HTERT RPE-1 (cell line): ENCODE measurements around the gene TSPAN9.

Experiments
- in situ Hi-C: fragments of 300-500 bp; cut with MboI; formaldehyde crosslinking; loops from 4 replicates; pipeline ENCODE4 v1.14.3; 2020; ENCODE audit warnings: low sequenced_read_pairs

TSPAN9 gene

DNA sequence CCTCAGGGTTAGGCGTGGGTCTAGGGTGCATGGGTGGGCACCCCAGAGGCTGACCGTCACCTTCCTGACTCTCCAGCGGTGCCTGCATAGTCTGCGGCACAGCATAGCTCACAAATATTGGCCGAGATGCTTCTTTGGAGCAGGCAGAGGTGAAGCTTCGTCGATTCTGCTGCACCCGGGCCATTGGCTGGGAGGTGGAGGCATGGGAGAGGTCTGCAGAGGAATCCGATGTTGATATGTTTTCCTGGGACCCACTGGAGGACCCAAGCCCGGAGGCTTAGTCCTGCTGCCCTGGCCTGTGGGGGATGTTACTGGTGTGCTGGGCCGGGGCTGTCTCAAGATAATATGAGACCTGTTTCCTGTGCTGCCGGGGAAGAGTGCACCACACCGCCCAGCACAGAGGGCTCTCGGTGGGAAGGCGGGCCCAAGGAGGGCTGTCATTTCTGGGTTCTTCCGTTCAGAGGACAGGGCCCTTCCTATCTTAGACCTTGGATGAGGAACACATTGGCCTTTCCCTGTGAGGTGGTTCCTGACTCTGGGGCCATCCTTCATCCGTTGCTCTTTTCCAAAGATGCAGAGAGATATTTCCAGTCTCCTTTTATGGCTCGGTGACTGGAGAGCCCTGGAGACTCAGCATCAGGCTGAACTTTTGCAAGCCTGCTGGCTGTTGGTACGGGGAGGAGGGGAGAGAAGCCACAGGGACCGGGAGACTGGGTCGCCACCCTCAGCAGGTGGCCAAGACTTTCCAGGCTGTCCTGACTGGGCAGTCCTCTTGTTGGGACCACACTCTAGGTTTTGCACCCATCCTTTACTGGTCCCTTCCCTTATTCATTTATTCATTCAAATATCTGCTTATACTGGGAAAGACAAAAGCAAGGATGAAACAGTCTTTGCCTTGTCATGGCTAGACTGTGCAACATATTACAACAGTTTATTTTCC lies 143.5 kb downstream of the TSPAN9 start:
- in situ Hi-C loops, result no loop called here

DNA sequence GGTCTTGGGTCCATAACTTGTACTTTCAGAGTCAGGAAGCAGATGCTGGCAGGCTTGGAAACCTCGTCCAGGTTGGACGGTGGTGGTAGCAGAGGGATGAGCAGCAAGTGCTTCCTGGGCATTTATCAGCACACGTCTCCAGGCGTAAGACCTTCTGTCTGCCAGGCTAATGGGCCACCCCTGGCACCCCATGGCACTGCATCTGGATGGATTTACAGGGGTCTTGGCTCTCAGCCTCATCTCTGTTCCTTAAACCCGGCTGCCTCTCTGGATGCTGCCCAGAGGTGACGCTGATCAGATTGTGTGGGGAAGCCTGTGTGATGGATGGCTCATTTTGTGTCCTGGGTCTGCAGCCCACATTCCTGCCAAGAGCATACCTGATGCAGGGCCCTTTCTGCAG lies 145.1 kb downstream of the TSPAN9 start:
- in situ Hi-C loops, result no loop called here

DNA sequence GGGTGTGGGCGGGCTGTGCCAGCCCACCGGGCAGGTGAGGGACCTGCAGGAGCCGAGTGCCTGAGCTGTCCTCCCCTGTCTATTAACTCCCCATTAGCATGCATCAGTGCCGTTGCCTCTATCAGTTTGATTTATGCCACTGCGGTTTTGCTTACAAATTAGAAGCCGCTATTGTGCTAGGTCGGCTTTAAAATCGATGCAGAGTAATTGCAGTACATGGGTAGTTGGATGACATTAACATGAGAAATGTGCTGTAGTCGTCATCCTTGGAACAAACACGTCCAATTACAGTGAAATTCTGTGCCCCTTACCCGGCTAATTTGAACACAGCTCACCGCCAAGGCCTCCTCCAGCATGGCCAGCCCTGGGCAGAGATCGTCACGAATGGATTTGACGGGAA lies 145.8 kb downstream of the TSPAN9 start:
- in situ Hi-C loops, result no loop called here

DNA sequence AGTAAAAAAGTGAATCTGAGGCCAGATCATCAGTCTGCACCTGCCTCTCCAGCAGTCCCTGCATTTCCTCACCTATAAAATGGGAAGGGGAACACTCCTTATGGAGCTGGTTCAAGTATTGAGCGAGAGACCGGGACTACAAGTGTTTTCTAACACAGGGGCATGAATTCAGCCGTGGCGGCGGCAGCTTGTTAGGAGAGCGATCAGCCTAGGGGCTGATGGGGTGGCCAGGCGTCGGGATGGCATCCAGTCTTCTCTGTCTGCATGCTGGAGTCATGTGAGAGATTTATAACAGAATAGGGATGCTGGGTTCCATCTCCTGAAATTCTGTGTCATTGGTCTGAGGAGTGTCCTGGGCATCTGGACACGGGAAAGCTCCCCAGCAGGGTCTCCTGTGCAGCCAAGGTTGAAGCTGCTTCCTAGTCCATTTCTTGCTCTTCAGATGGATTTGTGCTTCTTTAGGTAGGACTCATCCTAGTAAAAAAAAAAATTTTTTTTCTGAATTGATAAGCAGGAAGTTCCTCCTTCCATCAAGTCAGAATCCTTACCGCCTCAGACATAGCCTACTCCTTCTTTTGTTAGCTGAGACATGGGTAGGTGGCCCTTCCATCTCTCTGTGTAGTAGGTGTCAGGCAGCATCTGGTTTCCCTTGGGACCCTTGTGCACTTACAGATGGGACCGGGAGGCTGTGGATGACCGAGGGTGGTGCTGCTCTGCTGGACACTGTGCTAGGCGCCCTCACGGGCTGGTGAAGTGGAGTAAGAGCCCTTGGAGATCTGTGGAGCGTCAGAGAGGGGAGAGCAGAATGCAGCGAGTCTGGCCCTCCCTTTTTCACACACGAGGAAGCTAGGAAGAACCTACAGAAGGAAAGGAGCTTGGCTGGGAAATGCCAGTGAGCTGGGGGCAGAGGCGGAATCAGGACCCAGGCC lies 146.7 kb downstream of the TSPAN9 start:
- in situ Hi-C loops, result no loop called here

DNA sequence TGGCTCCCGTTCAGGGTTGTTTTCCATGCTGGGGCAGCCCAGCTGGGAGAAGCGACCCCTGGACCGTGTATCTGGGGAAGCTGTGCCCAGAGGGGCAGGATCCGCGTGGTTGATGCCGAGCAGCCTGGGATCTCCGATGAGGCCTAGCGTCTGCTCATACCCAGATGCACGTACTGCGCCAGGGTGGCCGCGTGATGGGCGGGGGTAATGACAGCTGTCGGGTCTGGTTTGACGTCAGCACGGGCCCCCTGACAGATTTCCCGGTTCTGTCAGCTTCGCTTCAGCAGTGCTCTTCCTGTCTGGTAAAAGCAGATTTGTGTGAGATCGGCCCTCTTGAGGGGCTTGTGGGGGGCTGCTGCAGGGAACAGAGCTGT lies 147.3 kb downstream of the TSPAN9 start:
- in situ Hi-C loops, result no loop called here

DNA sequence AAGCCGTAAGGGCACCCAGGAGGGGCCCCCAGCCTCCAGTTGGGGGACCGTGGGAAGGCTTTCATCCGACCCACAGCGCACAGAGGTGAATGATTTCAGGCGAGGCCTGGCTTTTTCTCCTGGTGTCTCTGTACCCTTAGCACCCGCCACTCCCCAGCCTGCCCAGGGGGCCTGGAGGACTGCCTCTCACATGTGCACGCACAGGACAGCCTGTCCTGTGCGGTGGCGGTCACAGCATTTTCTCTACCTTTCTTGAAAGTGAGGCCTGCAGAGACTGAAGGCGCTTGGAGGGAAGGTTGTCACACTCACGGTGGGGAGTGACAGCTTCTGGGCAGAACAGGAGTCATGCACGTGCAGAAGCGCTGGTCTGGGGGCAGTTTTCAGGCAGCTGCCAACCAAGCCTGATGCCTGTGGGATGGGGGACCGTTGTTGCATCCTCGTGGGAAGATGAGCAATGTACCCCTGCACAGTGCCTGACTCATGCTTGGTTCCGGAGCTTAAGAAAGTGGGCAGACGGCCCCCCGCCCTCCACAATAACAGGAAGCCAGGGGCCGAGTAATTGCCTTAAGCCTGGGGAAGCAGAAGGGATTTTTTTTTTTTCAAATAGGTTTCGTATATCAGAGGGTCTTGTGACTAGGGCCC lies 148.1 kb downstream of the TSPAN9 start:
- in situ Hi-C loops, result no loop called here

DNA sequence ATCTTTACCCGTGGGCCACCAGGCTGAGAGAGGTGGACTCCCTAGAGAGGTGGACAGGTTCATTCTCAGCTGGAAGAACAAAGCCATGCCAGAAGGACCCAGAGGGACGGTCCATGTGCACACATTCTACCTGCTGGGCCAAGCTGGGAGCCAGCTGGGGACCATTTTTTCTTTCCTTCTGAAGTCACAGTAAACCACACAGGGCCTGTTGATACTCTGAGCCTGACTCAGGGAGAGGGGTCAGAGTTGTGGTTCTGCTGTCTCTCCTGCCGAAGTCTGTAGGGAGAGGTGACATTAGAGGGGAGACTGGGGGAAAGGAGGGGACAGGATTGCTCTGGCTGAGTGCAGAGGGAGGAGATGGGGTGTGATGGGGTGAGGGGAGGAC lies 148.6 kb downstream of the TSPAN9 start:
- in situ Hi-C loops, result no loop called here

DNA sequence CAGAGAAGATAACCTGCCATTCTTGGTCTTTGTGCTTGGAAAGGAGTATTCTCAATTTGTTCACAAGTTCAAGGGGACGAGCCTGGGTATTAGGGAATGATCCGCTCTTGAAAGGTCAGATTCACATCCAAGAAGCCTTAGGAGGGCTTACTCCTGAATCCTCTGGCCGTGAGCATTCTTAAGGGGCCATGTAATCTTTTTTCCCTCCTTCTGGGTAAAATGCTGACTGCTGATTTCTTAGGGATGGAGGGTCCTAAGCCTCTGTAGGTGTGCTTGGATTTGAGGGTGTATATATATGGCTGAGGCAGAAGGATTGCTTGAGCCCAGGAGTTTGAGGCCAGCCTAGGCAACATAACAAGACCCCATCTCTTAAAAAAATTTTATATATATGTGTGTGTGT lies 149.1 kb downstream of the TSPAN9 start:
- in situ Hi-C loops, result no loop called here

DNA sequence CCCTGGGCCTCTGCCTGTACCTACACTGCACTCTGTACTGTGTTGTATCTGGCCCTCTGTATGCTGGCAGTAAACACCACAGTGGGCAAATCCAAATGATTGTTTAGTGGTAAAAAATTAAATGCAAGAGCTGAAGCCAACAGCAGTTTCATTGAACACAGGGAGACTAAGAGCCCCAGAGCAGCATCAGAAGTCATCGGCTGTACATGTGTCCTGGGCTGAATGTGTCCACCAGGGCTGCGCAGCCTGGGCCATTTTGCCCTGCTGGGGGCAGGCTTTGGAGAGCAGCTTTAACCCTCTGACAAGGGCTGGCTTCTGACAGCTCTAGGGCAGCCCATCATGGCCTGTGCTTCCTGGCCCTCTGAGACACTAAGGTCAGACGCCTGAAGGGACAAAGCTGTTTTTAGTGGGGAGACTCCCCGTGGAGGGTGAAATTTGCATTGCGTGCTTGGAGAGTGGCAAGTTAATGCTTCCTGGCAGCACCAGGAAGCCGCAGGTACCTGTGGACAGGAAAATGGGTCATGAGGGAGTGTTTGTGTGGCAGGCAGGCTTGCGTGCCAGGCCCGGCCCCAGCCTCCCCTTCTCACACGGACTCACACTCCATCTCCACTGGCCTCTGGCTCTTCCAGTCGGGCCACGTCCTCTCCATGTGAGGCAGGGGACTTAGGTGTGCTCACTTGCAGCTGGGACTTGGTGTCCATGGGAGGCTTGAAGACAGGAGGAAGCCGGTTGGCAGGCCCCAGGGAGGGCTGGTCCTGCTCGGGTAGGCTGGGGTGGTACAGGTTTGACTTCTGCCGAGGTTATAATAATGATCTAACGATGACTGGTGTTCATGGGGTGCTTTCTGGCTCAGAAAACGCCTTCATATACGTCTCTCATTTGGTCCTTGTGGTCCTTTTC lies 150.1 kb downstream of the TSPAN9 start:
- in situ Hi-C loops, result no loop called here

DNA sequence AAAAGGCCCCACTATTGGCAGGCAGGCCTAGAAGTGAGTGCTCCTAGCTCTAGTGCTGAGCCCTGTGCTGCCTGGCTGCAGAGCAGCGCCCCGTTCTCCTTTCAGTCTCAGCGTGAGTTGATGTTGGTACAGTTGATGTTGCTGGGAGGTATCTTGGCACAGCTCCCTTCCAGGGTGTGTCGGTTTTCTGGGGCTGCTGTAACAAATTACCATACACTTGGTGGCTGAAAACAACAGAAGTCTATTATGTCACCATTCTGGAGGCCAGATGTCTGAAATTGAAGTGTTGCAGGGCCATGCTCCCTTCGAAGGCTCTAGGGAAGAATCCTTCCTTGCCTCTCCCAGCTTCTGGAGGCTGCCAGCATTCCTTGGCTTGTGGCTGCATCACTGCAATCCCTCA lies 151.4 kb downstream of the TSPAN9 start:
- in situ Hi-C loops, result no loop called here

DNA sequence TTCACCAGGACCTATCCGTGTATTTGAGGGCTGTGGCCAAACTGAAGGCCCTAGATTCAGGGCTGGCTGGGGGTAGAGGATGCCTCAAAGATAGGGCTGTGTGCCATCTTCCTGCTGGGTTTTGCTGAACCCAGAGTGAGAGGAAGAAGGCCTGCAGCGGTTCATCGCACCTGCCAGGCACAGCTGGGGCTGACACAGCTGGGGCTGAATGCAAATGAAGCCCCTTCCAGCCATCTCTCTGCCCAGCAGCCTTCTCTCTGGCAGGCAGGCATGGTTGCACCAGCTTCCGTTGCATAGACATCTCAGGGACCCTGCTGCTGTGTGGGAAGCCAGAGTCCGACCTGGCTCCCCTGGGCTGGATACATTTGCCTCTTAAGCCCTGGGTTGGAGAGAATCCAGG lies 152.4 kb downstream of the TSPAN9 start:
- in situ Hi-C loops, result no loop called here

DNA sequence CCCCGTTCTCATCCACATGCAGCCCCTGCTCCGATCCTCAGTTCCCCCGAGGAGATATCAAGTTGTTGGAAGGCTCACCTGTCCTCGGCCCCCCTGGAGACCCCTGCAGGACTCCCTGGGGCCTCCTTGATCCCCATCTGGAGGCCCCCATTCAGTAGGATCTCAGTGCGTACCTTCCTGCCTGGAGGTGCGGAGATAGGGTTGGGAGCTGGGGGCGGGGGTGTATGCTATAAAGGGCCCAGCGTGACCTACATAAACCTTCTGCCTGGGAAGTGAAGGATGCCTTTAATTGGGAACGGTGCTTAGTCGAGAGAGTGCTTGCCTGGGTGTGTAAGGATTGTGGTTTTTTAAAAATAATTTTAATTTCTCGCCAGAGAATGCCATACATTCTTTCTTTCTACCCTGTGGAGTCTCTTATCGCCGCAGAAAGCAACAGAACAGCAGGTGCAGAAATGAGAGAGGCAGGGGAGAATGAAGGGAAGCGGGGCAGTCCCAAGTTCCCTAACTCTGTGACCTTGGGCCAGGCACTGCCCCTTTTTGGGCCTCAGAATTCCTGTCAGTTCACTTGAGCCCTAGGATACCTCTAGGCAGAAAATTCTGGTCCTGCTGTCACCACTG lies 153.7 kb downstream of the TSPAN9 start:
- in situ Hi-C loops, result no loop called here

DNA sequence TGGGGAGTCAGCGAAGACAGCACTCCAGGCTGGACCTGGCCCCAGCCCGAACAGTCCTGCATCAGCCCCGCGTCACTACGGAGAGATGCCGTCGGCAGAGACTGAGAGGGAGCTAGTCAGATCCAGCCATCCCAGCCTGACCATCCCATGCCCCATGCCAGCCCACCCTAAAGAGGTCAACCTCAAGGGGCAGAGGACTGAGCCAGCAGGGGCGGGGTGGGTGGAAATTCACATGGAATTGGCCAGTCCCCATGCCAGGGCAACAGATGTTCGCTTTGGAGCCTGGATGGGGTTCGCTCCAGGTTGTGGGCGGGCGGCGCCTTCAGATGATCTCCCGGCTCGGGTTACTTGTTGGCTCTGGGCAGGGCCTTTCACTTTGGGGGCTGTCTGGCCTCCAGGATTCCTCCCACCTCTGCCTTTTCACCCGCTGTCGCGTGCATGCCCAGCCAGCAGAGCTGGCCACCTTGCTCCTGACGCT lies 154.3 kb downstream of the TSPAN9 start:
- in situ Hi-C loops, result no loop called here

DNA sequence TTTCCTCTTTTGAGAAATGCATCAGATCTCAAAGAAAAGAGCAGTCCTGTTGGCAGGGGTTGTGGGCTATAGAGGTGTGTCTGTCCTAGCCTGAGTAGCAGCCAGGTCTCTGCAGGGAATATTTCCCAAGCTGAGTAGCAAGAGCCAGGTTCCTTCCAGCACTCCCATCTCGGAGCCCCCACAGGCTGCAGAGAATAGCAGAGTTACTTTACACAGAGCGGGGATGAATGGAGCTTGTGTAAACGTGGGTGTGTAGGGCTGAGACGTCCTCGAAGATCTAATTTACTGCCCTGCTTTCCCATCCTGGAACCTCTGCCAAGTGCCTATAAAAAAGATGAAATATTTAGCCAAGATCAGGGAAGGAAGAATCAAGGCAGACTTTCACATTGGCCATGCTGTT lies 156.6 kb downstream of the TSPAN9 start:
- in situ Hi-C loops, result no loop called here

DNA sequence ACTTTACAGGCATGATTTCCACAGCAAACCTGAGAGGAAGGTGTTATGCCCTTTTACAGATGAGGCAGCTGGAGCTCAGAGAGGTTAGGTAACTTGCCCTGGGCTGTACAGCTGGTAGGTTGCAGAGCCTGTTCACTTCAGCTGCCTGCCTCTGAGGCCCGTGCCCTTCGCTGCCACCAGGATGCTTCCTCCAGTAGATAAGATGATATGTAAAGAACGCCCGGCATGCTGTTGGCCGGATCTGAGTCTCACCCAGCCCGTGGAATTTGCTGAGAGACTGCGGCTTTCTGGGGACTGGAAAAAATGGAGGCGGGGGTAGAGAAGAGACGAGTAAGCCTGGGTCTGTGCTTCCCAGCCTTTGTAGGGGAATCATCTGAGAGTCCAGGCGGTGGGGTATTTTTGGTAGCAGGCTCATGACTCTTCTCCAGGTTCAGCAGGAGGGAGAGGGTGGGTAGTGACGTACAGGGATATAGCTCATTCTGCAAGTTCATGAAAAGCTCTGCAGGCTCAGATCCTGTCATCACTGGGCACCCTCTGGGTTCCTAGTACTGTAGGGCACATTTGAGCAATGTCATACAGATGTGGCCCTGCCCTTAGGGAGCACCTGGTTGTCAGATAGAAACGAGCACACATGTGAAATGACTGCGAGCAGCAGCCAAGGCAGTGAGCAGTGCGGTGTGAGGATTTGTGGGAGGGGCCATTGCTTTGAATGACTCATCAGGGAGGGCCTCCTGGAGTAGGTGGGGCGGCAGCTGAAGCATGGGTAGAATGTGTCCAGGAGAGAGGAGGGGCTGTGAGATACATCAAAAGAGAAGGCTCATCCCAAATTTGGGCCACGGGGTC lies 159.4 kb downstream of the TSPAN9 start:
- in situ Hi-C loops, result no loop called here

DNA sequence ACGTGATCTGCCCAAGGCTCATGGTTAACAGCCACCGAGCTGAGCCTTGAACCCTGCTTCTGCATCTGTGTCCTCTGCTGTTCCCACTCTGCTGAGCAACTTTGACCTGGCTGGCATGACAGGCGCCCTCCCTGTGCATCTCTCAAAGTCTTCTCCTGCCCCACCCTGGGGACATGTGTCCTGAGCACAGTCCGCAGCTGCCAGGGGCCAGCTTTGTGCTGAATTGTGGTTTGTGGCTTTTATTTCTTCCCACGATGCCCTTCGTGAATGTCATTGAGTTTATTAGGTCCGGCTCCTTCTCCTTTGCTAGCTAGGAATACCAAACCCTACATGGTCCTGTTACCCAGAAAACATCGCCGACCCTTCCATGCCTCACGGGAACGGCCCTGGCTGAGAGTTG lies 161.0 kb downstream of the TSPAN9 start:
- in situ Hi-C loops, result no loop called here

DNA sequence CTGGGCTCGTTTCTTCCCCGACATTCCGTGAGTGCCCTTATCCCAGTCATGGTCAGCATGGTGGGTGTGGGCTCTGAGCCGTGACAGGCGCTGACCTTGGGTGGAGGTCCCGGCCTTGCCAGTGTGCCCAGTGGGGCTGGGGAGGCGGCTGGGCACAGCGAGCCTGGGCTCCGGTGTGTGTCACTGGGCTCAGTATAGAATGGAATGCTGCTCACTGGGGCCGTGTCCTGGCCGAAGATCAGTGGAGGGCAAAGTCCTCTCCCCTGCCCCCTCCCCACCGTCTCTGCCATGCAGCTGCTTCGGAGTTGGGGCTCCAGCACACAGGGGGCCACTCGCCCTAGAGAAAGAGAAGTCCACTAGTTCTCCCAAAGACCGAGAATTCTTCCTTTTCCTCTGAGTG lies 164.4 kb downstream of the TSPAN9 start:
- in situ Hi-C loops, result no loop called here

DNA sequence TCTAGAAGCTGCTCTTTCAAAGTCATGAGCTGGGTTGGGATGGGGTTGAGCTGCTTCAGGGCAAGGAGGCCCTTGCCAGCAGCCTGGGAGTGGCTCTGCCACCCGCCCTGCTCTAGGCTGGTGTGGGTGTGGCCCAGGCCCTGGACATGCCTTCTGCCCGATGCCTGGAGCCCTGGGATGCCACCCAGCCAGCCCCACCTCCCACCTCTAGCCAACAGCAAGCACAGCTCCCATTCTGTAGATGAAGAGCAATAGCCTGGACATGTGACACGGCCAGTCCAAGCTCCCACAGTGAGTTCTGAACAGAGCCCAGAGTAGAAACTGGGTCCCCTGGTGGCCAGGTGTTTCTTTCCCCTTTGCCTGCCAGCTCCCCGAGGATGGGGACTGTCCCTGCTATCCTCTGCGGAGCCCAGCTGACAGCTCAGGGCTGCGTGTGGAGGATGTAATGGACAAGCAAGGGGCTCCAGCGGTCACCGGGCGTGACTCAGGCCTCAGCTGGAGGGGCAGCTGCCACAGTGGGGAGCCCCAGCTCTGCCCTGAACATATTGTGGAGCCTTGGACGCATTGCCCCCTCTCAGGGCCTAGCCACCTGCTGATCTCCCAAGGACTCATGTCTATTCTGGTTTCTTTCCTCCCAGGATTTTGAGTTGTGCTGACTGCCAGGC lies 165.2 kb downstream of the TSPAN9 start:
- in situ Hi-C loops, result no loop called here
